ENCODE measurements around the gene GALNT18. TPM values are rescaled to one million over a fixed set of nuclear protein-coding genes. Genes with fewer than 3 reads are reported as not detected.

Gene GALNT18
- total RNA-seq, 3 donors from 2014 or later: 14.7 to 25.9 (median 16.4) TPM

- H3K36me3 ChIP-seq: no peaks in the 10 kb centered on the region
- TF ChIP-seq CTCF (IDR thresholded peaks at IDR 0.05) (no peak), POLR2AphosphoS5 (IDR thresholded peaks at IDR 0.05) (no peak), POLR2A (IDR thresholded peaks at IDR 0.05) (no peak)
- H3K4me1 ChIP-seq: no peaks in the 10 kb centered on the region
- H3K27ac ChIP-seq: no peak overlapping the region
- no peaks in the 10 kb centered on the region for H3K27me3 ChIP-seq
- H3K4me3 ChIP-seq: no peak overlapping the region
- DNase-seq (ENCODE audit: low spot score in 2 of 2): no peak
- H3K9me3 ChIP-seq: no peaks in the 10 kb centered on the region
- intact Hi-C loops (cut with DNase I; ENCODE audit: low total_unique reads): no loop called here
Observed at GRCh38 chr11:11476499-11476898, 145.3 kb downstream of the GALNT18 start.

- no peaks in the 10 kb centered on the region for H3K36me3 ChIP-seq
- TF ChIP-seq CTCF (IDR thresholded peaks at IDR 0.05) (no peak), POLR2A (IDR thresholded peaks at IDR 0.05) (no peak), POLR2AphosphoS5 (IDR thresholded peaks at IDR 0.05) (no peak)
- intact Hi-C loops (cut with DNase I; ENCODE audit: low total_unique reads): no loop called here
- no peak for DNase-seq (ENCODE audit: low spot score in 2 of 2)
- H3K4me3 ChIP-seq: no peak overlapping the region
- H3K27me3 ChIP-seq: no peaks in the 10 kb centered on the region
- H3K4me1 ChIP-seq: no peaks in the 10 kb centered on the region
- H3K9me3 ChIP-seq: no peaks in the 10 kb centered on the region
- H3K27ac ChIP-seq: no peak overlapping the region
Observed at GRCh38 chr11:11472106-11472505, 149.7 kb downstream of the GALNT18 start.

- Histone ChIP-seq H3K9me3 (no peaks in the 10 kb centered on the region), H3K4me1 (no peaks in the 10 kb centered on the region), H3K27me3 (no peaks in the 10 kb centered on the region), H3K36me3 (no peaks in the 10 kb centered on the region), H3K4me3 (no peak overlapping the region), H3K27ac (no peak overlapping the region)
- TF ChIP-seq POLR2AphosphoS5 (IDR thresholded peaks at IDR 0.05): no peak
- TF ChIP-seq POLR2A (IDR thresholded peaks at IDR 0.05): no peak
- TF ChIP-seq CTCF (IDR thresholded peaks at IDR 0.05): no peak
- intact Hi-C loops (cut with DNase I; ENCODE audit: low total_unique reads): no loop called here
- no peak for DNase-seq (ENCODE audit: low spot score in 2 of 2)
Observed at GRCh38 chr11:11471201-11471600, 150.6 kb downstream of the GALNT18 start.

- no peaks in the 10 kb centered on the region for H3K27me3 ChIP-seq
- no peaks in the 10 kb centered on the region for H3K36me3 ChIP-seq
- intact Hi-C loops (cut with DNase I; ENCODE audit: low total_unique reads): no loop called here
- no peak for TF ChIP-seq CTCF (IDR thresholded peaks at IDR 0.05)
- TF ChIP-seq POLR2A (IDR thresholded peaks at IDR 0.05): no peak
- no peak for TF ChIP-seq POLR2AphosphoS5 (IDR thresholded peaks at IDR 0.05)
- H3K4me3 ChIP-seq: no peak overlapping the region
- H3K27ac ChIP-seq: no peak overlapping the region
- no peak for DNase-seq (ENCODE audit: low spot score in 2 of 2)
- no peaks in the 10 kb centered on the region for H3K9me3 ChIP-seq
- H3K4me1 ChIP-seq: no peaks in the 10 kb centered on the region
Observed at GRCh38 chr11:11468954-11469353, 152.9 kb downstream of the GALNT18 start.

- Histone ChIP-seq H3K9me3 (no peaks in the 10 kb centered on the region), H3K4me1 (no peaks in the 10 kb centered on the region), H3K4me3 (no peak overlapping the region), H3K27me3 (no peaks in the 10 kb centered on the region), H3K27ac (no peak overlapping the region), H3K36me3 (no peaks in the 10 kb centered on the region)
- TF ChIP-seq POLR2A (IDR thresholded peaks at IDR 0.05) (no peak), CTCF (IDR thresholded peaks at IDR 0.05) (no peak)
- DNase-seq (ENCODE audit: low spot score in 2 of 2): no peak
- intact Hi-C loops (cut with DNase I; ENCODE audit: low total_unique reads): no loop called here
Observed at GRCh38 chr11:11467312-11467711, 154.5 kb downstream of the GALNT18 start.

Measured in breast epithelium (tissue), 4 donors.